HG03097 (cell line): ENCODE results near the gene CEMIP.

ENCODE experiments used
- ATAC-seq: cut with Tn5 transposase; IDR thresholded peaks from one replicate; pipeline ENCODE4 v1.9.1; 2021; ENCODE audit not compliant: unreplicated experiment, low FRiP score

CEMIP gene

GRCh38 chr15:80820092-80820491 is 40.9 kb downstream of the CEMIP start:
- ATAC-seq: no peak

DNA sequence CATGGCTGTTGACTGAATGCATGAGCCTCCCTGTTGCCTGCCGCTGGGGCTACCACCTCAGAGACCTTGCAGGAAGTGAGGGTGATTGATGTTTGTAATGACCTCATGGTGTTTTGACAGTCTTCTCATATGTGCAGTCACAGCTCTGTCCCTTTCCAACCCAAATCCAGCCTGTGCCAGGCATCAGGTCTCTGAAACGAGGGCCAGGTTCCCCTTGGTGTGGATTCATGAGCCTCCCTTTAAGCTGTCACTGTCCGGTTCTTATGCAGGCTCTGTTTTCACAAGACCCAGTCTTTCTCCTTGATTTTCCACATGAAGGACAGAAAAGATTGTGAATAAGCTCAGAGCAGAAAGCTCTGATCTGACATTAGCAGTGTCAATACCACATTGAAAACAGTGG is 43.1 kb downstream of the CEMIP start:
- ATAC-seq: no peak

GRCh38 chr15:80822676-80823075 is 43.5 kb downstream of the CEMIP start:
- ATAC-seq: no peak

DNA sequence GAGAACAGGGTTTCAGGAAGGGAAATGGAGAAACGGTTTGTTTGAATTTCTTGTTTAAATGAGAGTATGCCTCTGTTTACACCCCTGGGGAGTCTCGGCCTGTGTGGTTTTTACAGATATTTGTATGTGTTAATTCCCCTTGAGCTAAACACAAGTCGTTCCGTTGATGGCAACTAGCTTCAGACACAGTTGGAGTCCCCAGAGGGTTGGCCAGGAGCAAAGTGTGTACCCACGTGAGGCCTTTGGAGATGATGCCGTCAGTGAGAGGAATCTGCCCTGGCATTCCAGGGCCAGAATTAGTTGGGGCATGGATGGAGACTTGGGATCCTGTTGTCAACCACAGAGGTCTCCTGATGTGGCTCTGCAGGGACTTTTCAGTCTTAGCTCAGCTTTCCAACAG is 44.0 kb downstream of the CEMIP start:
- no peak for ATAC-seq

GRCh38 chr15:80823995-80824394 is 44.8 kb downstream of the CEMIP start:
- no peak for ATAC-seq

GRCh38 chr15:80825361-80826030 is 46.3 kb downstream of the CEMIP start:
- no peak for ATAC-seq

DNA sequence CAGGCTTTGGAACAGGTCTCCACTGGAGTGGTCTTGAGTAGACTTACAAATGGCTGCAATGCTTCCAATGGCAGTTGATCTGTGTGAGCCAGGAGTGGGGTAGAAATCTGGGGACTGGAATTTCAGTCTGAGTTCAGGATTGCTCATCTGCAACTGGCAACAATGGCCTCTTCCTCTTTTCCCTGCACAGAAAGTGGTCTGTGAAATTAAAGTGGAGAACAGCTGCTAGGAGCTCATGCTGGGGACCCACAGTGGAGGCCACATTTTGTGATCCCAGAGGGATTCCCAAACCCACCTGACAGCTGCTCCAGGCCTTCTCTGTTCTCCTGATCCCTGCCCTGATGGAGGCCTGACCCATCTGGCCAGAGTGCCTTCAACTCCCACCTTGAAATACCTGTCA is 49.6 kb downstream of the CEMIP start:
- ATAC-seq: no peak

DNA sequence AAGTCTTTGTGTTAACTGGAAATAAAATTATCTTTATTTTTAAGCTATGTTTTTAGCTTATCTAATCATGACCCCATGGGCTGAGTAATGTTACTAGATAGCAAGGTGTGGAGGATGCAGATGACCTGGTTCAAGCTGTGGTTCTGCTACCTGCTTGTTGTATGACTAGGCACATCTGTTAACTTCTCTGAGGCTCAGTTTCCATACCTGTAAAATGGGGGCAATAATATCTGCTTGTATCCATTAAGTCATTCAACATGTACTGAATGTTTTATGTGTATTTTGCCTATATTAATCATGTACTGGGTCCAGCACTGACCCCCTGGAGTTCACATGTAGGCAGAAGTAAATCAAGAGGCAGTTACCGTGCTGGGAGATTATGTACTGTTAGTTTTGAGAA is 51.5 kb downstream of the CEMIP start:
- no peak for ATAC-seq

- no peak for ATAC-seq
These were observed 52.0 kb downstream of the CEMIP start for GRCh38 chr15:80831192-80831591.

DNA sequence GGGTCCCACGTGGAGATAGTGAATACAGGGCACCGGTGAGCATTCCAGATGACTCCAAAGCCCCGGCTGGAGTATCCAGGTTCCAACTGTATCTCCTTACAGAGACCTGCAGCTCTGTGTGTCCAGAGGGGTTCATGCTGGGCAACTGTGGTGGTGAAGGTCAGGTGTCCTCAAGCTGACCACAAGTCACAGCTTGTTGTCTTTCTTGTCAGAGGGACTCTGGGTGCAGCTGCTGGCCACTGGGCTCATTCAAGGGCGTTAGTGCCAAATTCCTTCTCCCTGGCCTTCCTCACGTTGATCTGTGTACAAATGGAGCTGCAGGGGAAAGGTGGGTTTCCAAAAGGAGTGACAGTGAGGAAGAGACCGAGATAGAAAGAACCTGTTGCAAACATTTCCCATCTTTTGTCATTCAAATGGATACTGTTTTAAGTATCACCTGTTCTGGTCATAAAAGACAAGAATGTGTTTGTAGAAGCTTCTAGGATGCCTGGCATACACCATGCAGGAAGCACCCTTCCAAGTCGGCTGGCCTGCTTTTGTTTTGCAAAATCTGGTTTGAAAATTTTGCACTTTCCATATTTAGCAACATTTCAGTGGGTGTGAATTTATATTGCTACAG is 52.5 kb downstream of the CEMIP start:
- no peak for ATAC-seq

DNA sequence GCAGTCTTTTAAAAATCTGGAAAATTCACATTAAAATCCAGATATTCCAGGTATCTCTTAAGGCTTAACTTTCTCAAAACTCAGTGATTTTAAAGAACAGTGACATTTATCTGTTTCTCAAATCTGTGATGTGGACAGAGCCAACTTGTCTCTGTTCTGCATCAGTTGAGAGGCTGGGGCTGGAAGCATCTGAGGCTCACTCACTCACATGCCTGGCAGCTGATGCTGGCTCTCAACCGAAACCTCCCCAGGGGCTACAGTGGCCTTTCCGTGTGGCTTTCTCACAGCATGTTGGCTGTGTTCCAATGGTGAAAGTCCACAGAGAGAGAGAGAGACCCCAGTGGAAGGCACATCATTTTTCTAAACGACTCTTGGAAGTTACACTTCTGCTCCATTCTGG is 53.5 kb downstream of the CEMIP start:
- ATAC-seq: no peak

GRCh38 chr15:80834402-80834801 is 55.2 kb downstream of the CEMIP start:
- ATAC-seq: no peak

DNA sequence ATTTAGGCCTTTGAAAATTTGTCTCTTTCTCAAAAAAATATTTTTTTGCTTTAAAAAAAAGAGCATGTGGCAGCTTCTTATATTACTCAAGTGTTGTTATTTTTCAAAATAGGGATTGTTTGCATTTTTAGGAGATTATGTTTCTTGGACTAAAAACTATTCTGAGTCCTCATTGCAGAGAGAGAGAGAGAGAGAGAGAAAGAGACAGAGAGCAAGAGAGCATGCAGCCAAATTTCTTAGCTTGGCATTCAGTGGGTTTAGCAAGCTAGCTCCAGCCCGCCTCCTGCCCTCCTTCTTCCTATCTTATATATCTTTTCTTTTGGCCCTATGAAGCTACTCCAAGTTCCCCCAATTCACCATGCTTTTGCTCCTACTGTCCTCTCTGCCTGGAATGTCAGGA is 55.7 kb downstream of the CEMIP start:
- ATAC-seq: no peak

GRCh38 chr15:80835336-80835735 is 56.2 kb downstream of the CEMIP start:
- no peak for ATAC-seq

DNA sequence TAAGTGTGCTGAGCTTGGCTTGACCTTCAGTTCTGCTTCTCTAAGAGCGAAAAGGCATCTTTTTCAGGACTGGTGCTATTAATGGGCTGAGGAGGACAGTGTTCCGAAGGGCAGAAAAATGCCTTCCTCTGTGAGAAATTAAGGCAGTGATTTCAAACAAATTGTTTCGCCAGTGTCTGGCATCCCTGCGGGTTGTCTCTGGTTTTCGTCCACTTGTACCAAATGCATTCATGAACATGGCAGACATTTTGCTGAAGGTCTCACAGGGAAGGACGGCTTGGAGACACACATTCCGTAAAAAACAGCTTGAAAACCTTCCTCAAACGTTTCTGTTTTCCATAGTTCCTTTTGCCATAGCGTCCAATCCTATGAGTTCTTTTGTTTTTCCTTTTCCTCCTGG is 57.1 kb downstream of the CEMIP start:
- ATAC-seq: no peak

DNA sequence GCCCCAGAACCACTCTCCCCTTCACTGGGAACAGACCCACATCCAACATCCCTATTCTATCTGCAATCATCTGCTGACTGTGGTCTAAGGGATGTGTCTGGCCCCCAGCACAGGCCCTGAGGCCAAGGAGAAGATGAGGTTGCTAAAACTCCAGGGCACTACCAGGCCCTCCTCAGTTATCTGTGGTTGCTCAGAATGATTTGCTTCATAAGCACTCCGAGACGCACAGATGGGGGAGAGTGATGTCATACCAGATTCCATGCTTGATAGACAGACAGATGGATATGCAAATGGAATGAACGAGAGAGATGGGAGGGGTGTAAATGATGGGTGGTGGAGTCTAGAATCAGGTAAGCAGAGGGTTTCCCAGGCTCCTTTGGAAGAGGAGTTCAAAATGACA is 57.8 kb downstream of the CEMIP start:
- ATAC-seq: no peak

GRCh38 chr15:80838012-80838411 is 58.8 kb downstream of the CEMIP start:
- ATAC-seq: no peak

GRCh38 chr15:80838666-80839065 is 59.5 kb downstream of the CEMIP start:
- ATAC-seq: no peak

DNA sequence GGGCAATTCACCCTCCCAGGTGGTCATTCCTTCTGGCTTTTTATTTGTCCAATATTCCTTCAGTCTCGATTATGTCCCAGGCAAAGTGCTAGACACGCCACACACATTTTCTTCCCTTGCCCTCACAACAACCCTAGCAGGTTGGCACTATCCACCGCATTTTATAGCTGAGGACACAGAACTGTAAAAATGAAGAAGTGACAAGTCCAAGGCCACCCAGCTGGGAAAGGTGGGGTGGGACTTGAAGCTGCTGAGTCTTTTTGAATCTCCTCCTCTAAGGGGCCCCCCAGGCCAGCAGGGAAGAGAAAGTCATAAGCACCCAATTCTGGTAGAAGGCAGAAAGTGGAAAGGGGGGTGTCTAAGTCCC is 60.6 kb downstream of the CEMIP start:
- no peak for ATAC-seq

- no peak for ATAC-seq
These were observed 61.3 kb downstream of the CEMIP start for GRCh38 chr15:80840182-80841130.

DNA sequence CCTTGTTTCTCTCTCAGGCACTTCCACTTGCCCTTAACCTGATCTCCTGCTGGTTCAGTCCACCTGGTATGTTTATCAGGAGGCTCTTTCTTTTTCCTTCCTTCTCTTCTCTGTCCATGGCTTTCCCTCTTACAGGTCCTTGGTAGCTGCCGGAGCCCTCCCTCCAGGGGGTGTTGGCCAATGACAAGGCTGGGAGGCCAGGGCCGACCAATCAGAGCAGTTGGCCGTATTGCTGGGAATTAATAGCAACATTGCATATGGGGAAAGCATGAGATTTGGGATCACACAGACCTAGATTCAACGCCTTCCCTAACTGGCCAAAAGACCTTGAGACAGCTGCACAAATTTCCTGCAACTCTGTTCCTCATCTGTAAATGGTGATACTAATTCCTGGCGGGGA is 62.4 kb downstream of the CEMIP start:
- ATAC-seq: no peak
